Astrocyte of the spinal cord (primary cell): Measurements from ENCODE around the gene SAMD4A.

Source experiments
- DNase-seq: peaks from one replicate; pipeline ENCODE4 v3.0.0; 2011; ENCODE audit warnings: low read depth, low spot score
- H3K4me3 ChIP-seq: 2 replicates; pipeline ENCODE4 v1.5.1; 2011; ENCODE audit warnings: low read depth, mild to moderate bottlenecking, low read length, moderate library complexity
- in situ Hi-C: cut with HindIII; loops from 2 replicates; pipeline ENCODE4 v1.10.0; 2017; ENCODE audit warnings: low sequenced_read_pairs
- TF ChIP-seq, protein P1 (sequence below): IDR thresholded peaks from 2 replicates; pipeline ENCODE4 v1.5.1; 2012; ENCODE audit warnings: low read depth, mild to moderate bottlenecking, low read length, inconsistent platforms

SAMD4A gene

DNA sequence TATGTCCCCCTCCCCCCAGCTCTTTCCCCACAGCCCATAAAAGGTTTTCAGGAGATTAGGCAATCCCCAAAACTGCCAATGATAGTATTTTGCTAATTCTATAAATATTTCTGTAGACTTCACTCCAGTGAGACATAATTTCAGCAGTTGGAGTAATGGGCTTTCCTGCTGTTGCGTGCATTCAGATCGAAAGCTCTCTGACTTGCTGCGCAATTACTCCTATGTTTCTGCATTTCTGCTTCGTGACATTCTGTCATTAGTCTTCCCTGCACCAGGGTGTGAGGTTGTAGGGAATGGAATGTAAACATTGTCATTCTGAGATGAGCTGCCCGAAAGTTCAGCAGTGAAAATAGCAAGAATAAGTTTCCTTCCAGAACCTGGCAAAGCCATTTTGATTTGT is 58.2 kb downstream of the SAMD4A start:
- in situ Hi-C loops = no loop called here
- DNase-seq = peak; percentile 40
- TF ChIP-seq, protein P1, sequence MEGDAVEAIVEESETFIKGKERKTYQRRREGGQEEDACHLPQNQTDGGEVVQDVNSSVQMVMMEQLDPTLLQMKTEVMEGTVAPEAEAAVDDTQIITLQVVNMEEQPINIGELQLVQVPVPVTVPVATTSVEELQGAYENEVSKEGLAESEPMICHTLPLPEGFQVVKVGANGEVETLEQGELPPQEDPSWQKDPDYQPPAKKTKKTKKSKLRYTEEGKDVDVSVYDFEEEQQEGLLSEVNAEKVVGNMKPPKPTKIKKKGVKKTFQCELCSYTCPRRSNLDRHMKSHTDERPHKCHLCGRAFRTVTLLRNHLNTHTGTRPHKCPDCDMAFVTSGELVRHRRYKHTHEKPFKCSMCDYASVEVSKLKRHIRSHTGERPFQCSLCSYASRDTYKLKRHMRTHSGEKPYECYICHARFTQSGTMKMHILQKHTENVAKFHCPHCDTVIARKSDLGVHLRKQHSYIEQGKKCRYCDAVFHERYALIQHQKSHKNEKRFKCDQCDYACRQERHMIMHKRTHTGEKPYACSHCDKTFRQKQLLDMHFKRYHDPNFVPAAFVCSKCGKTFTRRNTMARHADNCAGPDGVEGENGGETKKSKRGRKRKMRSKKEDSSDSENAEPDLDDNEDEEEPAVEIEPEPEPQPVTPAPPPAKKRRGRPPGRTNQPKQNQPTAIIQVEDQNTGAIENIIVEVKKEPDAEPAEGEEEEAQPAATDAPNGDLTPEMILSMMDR = no peak
- H3K4me3 ChIP-seq = no peak overlapping the region

DNA sequence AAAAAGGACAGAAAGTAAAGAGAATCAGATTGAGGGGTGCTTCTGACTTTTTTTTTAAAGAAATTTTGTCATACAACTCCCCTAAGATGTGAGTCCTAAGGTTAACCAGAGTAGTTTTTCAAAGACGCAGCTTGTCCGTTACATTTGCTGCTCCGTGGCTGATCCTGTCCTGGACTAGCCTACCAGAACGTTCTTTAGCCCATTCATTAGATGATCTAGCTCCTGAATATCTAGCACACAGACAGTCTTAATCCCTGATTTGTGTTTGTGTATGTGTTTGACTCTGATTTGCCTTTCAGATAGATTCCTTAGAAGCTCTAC is 60.3 kb downstream of the SAMD4A start:
- TF ChIP-seq, protein P1 = no peak
- DNase-seq = no peak
- no peak overlapping the region for H3K4me3 ChIP-seq
- in situ Hi-C loops = no loop called here

DNA sequence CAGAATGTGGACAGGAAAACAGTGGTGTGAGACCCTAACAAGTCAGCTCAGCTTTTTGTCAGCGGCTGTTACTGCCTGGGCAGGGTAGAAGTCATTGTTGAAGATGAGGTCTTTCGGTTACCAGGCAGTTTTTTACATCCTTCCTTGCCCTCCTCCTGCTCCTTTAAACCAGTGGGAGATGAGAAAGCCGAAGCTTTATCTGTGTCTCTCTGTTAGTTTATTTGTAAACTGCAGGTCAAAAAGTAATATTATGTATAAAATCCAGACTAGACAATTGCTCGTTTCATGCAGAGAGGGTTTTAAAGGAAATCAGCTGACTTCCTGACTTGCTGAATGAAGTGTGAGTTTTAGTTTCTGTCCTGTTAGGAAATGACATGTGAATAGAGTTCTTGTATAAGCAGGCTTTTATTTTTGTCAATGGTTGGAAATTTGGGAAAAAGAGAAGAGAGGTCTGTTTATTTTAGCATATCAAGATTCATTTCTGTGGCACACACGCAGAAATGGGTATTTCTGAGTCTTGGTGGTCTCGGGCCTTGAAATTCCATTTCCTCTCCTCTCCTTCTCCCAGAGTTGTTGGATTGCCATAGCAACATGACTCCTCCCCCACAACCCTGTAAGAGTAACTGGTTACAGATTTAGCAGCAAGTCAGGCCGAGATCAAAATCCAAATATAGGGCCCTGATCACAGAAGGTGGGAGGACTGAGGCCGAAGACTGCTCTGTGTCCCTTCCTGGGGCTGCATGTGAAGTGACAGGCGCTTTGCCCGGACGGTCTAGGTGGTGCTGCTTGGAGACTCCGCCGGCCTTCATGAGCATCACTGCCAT is 60.8 kb downstream of the SAMD4A start:
- no peak overlapping the region for H3K4me3 ChIP-seq
- TF ChIP-seq, protein P1 = no peak
- in situ Hi-C loops = no loop called here
- DNase-seq = peak; percentile 78

DNA sequence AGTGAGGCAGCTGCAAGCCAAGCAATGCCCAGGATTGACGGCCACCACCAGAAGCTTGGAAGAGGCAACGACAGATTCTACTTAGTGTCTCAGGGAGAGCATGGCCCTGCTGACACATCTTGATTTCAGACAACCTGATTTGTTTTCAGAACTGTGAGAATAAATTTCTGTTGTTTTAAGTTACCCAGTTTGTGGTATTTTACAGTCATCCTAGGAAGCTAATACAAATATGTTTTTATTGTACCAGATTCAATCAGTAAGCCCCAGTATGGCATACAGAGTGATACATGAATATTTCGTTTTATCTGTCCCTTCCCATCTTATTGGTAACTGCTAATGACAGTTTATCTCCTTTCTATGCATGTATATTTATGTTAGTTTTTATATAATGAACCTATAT is 62.3 kb downstream of the SAMD4A start:
- TF ChIP-seq, protein P1 = no peak
- H3K4me3 ChIP-seq = no peak overlapping the region
- no peak for DNase-seq
- in situ Hi-C loops = no loop called here

DNA sequence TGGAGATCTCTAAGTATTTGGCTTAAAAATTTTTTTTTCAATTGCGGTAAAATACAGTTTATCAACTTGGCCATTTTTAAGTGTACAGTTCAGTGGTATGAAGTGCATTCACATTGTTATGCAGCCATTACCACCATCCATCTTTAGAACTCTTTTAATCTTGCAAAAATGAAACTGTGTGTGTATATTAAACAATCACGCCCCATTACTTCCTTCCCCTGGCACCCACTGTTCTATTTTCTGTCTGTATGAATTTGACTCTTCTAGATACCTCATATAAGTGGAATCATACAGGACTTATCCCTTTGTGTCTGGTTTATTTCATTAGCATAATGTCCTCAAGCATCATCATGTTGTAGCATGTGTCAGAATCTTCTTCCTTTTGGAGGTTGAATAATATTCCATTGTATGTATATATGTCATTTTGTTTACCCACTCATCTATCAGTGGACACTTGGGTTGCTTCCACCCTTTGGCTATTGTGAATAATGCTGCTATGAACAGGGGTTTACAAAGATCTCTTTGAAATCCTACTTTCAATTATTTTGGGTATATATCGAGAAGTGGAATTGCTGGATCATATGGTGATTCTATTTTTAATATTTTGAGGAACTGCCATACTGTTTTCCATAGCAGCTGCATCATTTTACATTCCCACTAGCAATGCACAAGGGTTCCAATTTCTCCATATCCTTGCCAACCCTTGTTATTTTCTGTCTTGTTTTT is 62.9 kb downstream of the SAMD4A start:
- TF ChIP-seq, protein P1 = no peak
- H3K4me3 ChIP-seq = no peak overlapping the region
- in situ Hi-C loops = no loop called here
- no peak for DNase-seq

DNA sequence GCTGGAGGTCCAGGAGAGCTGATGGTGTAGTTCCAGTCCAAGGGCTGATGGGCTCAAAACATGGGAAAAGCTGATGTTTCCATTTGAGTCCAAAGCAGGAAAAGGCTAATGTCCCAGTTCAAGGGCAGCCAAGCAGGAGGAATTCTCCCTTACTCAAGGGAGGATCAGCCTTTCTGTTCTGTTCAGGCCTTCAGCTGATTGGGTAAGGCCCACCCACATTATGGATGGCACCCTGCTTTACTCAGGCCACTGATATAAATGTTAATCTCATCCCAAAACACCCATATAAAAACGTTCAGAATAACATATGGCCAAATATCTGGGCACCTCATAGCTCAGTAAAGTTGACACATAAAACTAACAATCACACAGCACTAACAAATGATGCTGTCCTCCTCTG is 64.1 kb downstream of the SAMD4A start:
- in situ Hi-C loops = no loop called here
- DNase-seq = no peak
- TF ChIP-seq, protein P1 = no peak
- no peak overlapping the region for H3K4me3 ChIP-seq
